Spleen (tissue), 7 donors: ENCODE measurements around the gene CCDC93.

ENCODE experiments used
- CTCF ChIP-seq, 11 experiments: fragments of 200-600 bp in 7 of 11; fragments of 450-650 bp in 4 of 11; sonication (generic) in 4 of 11; IDR thresholded peaks in 8 of 11; conservative IDR thresholded peaks in 3 of 11; 1 replicate in 7 of 11; 2 replicates in 4 of 11; pipeline versions ENCODE4 v1.4.0 to v1.8.0; 2016 to 2021; ENCODE audit warnings: antibody characterized with exemption in 11 of 11, inconsistent platforms in 4 of 11, mild to moderate bottlenecking in 1 of 11
- POLR2A ChIP-seq, 3 donors: fragments of 450-650 bp; IDR thresholded peaks; one replicate each; pipeline ENCODE4 v1.5.1; 2017; ENCODE audit warnings: antibody characterized with exemption in 3 of 3, mild to moderate bottlenecking in 1 of 3
- donor health status: DM: no; HTN: no; CAD: no; lungs with moderate emphysema.
- donor health status: DM: no; HTN: no; CAD: no.
- donor health status: DM: no; HTN: no; CAD: no.

- no peak for TF ChIP-seq CTCF (IDR thresholded peaks at IDR 0.05 in 8 of 11, conservative IDR thresholded peaks at IDR 0.05 in 3 of 11)
- no peak for TF ChIP-seq POLR2A (IDR thresholded peaks at IDR 0.05)
Measured at GRCh38 chr2:117987121-117987520, 26.7 kb downstream of the CCDC93 start.
